Fibroblast of lung (primary cell): ENCODE measurements around the gene CACNA2D3.

ENCODE experiments used
- CTCF ChIP-seq, 2 donors: IDR thresholded peaks in 1 of 2; conservative IDR thresholded peaks in 1 of 2; 1 replicate in 1 of 2; 2 replicates in 1 of 2; pipeline ENCODE4 v1.5.1; 2011 to 2012; ENCODE audit warnings: low read length in 2 of 2, control low read depth in 1 of 2, inconsistent platforms in 1 of 2, low read depth in 1 of 2, mild to moderate bottlenecking in 1 of 2
- EZH2 ChIP-seq: IDR thresholded peaks from 2 replicates; pipeline ENCODE4 v1.5.1; 2012; ENCODE audit warnings: low read length, control low read depth, mild to moderate bottlenecking; ENCODE audit errors: missing control alignments

GRCh38 chr3:54856271-54856670 is 733.9 kb downstream of the CACNA2D3 start:
- TF ChIP-seq CTCF (conservative IDR thresholded peaks at IDR 0.05 in 1 of 2, IDR thresholded peaks at IDR 0.05 in 1 of 2; ENCODE audit: low read depth in 1 of 2, low read length in 2 of 2) (no peak), EZH2 (no peak)
